A549 (cell line): Measurements from ENCODE around the gene TRIAP1. TPM values are rescaled to one million over a fixed set of nuclear protein-coding genes. Genes with fewer than 3 reads are reported as not detected.

ENCODE experiments used
- ATAC-seq, 2 experiments: fragments of 200-7000 bp in 1 of 2; fragments of >200 bp in 1 of 2; cut with Nextera tagmentation in 1 of 2; cut with Tn5 transposase in 1 of 2; 3 replicates each; pipeline versions ENCODE4 v1.8.0 to v1.9.1; 2018 to 2020; ENCODE audit warnings: mild to moderate bottlenecking in 1 of 2, moderate library complexity in 1 of 2
- CTCF ChIA-PET: fragments of 300-600 bp; sonication (Branson Sonifier 250); formaldehyde crosslinking; extraction: SDS; loops from one replicate; lab custom pipeline; 2021; ENCODE audit warnings: antibody characterized with exemption, inconsistent platforms; lab: Yijun Ruan, JAX
- POLR2A ChIA-PET: fragments of 350-600 bp; formaldehyde crosslinking; extraction: SDS; loops from one replicate; lab custom pipeline; 2021; ENCODE audit warnings: antibody characterized with exemption, inconsistent platforms; lab: Yijun Ruan, JAX
- DNase-seq, 2 experiments: peaks; one replicate each; pipeline versions ENCODE4 v3.0.0 to v3.0.0-alpha.2; 2011 to 2016; ENCODE audit warnings: low read depth in 1 of 2, low spot score in 1 of 2
- FAIRE-seq: peaks from 2 replicates; lab custom pipeline; 2011; peaks lifted over from hg19 to GRCh38; lab: Jason Lieb, UNC
- H3K27ac ChIP-seq, 2 experiments: fragments of >200 bp; sonication (Bioruptor Twin); formaldehyde crosslinking; 3 replicates each; pipeline ENCODE4 v1.5.1; 2016 to 2017
- H3K4me1 ChIP-seq: fragments of >200 bp; sonication (Bioruptor Twin); formaldehyde crosslinking; 3 replicates; pipeline ENCODE4 v1.6.1; 2016
- H3K4me2 ChIP-seq: fragments of >200 bp; sonication (Bioruptor Twin); formaldehyde crosslinking; 3 replicates; pipeline ENCODE4 v1.6.1; 2016
- H3K4me3 ChIP-seq: fragments of >200 bp; sonication (Bioruptor Twin); formaldehyde crosslinking; 3 replicates; pipeline ENCODE4 v1.5.1; 2016
- H3K9me3 ChIP-seq: fragments of >200 bp; sonication (Bioruptor Twin); formaldehyde crosslinking; 3 replicates; pipeline ENCODE4 v1.6.1; 2016
- BHLHE40 ChIP-seq: IDR thresholded peaks from 2 replicates; pipeline ENCODE4 v1.6.1; 2012; ENCODE audit warnings: low read depth, low read length, inconsistent platforms
- CBX8 ChIP-seq: fragments of 200-600 bp; sonication (generic); IDR thresholded peaks from 2 replicates; pipeline ENCODE4 v1.6.1; 2016
- CEBPB ChIP-seq, 2 experiments: fragments of >200 bp in 1 of 2; sonication (Bioruptor Twin) in 1 of 2; formaldehyde crosslinking in 1 of 2; IDR thresholded peaks; 2 replicates each; pipeline ENCODE4 v1.6.1; 2012 to 2016
- CHD2 ChIP-seq: fragments of 150-350 bp; IDR thresholded peaks from 2 replicates; pipeline ENCODE4 v1.6.1; 2014; ENCODE audit warnings: low read length; ENCODE audit not compliant: partially characterized antibody
- CHD4 ChIP-seq: fragments of 200-600 bp; sonication (generic); IDR thresholded peaks from 2 replicates; pipeline ENCODE4 v1.6.1; 2016; ENCODE audit warnings: antibody characterized with exemption, mild to moderate bottlenecking, borderline replicate concordance
- EHF ChIP-seq: fragments of 250-450 bp; sonication (Bioruptor Pico); IDR thresholded peaks from 2 replicates; pipeline ENCODE4 v1.5.0; 2020; ENCODE audit warnings: mild to moderate bottlenecking
- ELK1 ChIP-seq: fragments of 150-350 bp; IDR thresholded peaks from 2 replicates; pipeline ENCODE4 v1.6.1; 2014; ENCODE audit warnings: low read depth, mild to moderate bottlenecking, low read length
- EP300 ChIP-seq, 2 experiments: fragments of >200 bp; sonication (Bioruptor Twin); formaldehyde crosslinking; IDR thresholded peaks; 2 replicates in 1 of 2; 3 replicates in 1 of 2; pipeline ENCODE4 v1.6.1; 2016 to 2017
- FOSB ChIP-seq: fragments of 250-450 bp; sonication (Bioruptor Pico); IDR thresholded peaks from 2 replicates; pipeline ENCODE4 v1.5.0; 2020; ENCODE audit warnings: mild to moderate bottlenecking, moderate library complexity
- FOXS1 ChIP-seq: fragments of 250-450 bp; sonication (Bioruptor Pico); IDR thresholded peaks from 2 replicates; pipeline ENCODE4 v1.5.0; 2020; ENCODE audit warnings: mild to moderate bottlenecking, moderate library complexity
- GATA3 ChIP-seq: IDR thresholded peaks from 2 replicates; pipeline ENCODE4 v1.6.1; 2012; ENCODE audit warnings: borderline replicate concordance
- HOXB5 ChIP-seq: fragments of 250-450 bp; sonication (Bioruptor Pico); IDR thresholded peaks from 2 replicates; pipeline ENCODE4 v1.5.0; 2020; ENCODE audit warnings: mild to moderate bottlenecking, moderate library complexity
- JUNB ChIP-seq: fragments of >200 bp; sonication (Bioruptor Twin); formaldehyde crosslinking; IDR thresholded peaks from 2 replicates; pipeline ENCODE4 v1.6.1; 2016
- KDM1A ChIP-seq: fragments of 200-600 bp; sonication (generic); IDR thresholded peaks from 2 replicates; pipeline ENCODE4 v1.6.1; 2016; ENCODE audit warnings: low read depth, mild to moderate bottlenecking
- KDM5A ChIP-seq: fragments of 200-600 bp; sonication (generic); IDR thresholded peaks from 2 replicates; pipeline ENCODE4 v1.6.1; 2016; ENCODE audit warnings: antibody characterized with exemption, mild to moderate bottlenecking
- MAX ChIP-seq: IDR thresholded peaks from 2 replicates; pipeline ENCODE4 v1.6.1; 2012
- MYC ChIP-seq: IDR thresholded peaks from 2 replicates; pipeline ENCODE4 v1.6.1; 2012; ENCODE audit warnings: mild to moderate bottlenecking, inconsistent platforms, low read length, improper control_type of control experiment, borderline replicate concordance
- NR3C1 ChIP-seq: fragments of >200 bp; sonication (Bioruptor Twin); formaldehyde crosslinking; IDR thresholded peaks from 3 replicates; pipeline ENCODE4 v1.6.1; 2017
- PBX3 ChIP-seq: IDR thresholded peaks from 2 replicates; pipeline ENCODE4 v1.6.1; 2012
- POLR2A ChIP-seq: IDR thresholded peaks from 2 replicates; pipeline ENCODE4 v1.6.1; 2012; ENCODE audit warnings: mild to moderate bottlenecking, low read length
- RAD21 ChIP-seq, 2 experiments: fragments of >200 bp in 1 of 2; sonication (Bioruptor Twin) in 1 of 2; formaldehyde crosslinking in 1 of 2; IDR thresholded peaks in 1 of 2; conservative IDR thresholded peaks in 1 of 2; 2 replicates in 1 of 2; 3 replicates in 1 of 2; pipeline ENCODE4 v1.6.1; 2012 to 2018; ENCODE audit warnings: inconsistent platforms in 1 of 2
- RFX5 ChIP-seq: fragments of 450-650 bp; IDR thresholded peaks from 2 replicates; pipeline ENCODE4 v1.7.1; 2014; ENCODE audit warnings: antibody characterized with exemption, mild to moderate bottlenecking, moderate library complexity
- SREBF2 ChIP-seq: fragments of 450-650 bp; IDR thresholded peaks from 2 replicates; pipeline ENCODE4 v1.6.1; 2014; ENCODE audit warnings: mild to moderate bottlenecking, moderate library complexity
- TP53 ChIP-seq: fragments of 250-450 bp; sonication (Bioruptor Pico); IDR thresholded peaks from 2 replicates; pipeline ENCODE4 v1.5.0; 2021; ENCODE audit warnings: mild to moderate bottlenecking, moderate library complexity
- USF2 ChIP-seq: fragments of 450-650 bp; IDR thresholded peaks from 2 replicates; pipeline ENCODE4 v1.6.1; 2014; ENCODE audit warnings: antibody characterized with exemption
- ZFP36 ChIP-seq: fragments of 450-650 bp; IDR thresholded peaks from 2 replicates; pipeline ENCODE4 v1.6.1; 2014; ENCODE audit warnings: borderline replicate concordance; ENCODE audit not compliant: partially characterized antibody
- ZSCAN20 ChIP-seq: fragments of 250-450 bp; sonication (Bioruptor Pico); IDR thresholded peaks from 2 replicates; pipeline ENCODE4 v1.8.0; 2022; ENCODE audit warnings: mild to moderate bottlenecking, moderate library complexity
- WGBS: methylation state at CpG from one replicate; pipeline ENCODE4 v1.1.6; 2017; ENCODE audit errors: missing lambda C conversion rate; 5-methylcytosine and 5-hydroxymethylcytosine counted together
- polyA plus RNA-seq, 4 experiments: library from polyadenylated mRNA; depleted of rRNA in 3 of 4; stranded (reverse); fragments of >200 nt; fragmentation: RNase III in 1 of 4; extraction: RNeasy Plus Mini Kit Qiagen cat#74134 plus additional on column Dnase treatment in 1 of 4; gene quantifications; 2 replicates in 3 of 4; 3 replicates in 1 of 4; pipeline ENCODE4 v1.2.3, GENCODE V29; 2011 to 2017

Gene TRIAP1
- polyA plus RNA-seq, 2 of the 4 experiments (the other 2 are of a cell fraction) = 70.9 to 114 TPM

- POLR2A ChIA-PET = no interaction called here
- H3K4me2 ChIP-seq = no peak overlapping the region
- no peak for TF ChIP-seq GATA3
- no peak for TF ChIP-seq POLR2A
- TF ChIP-seq RAD21 (conservative IDR thresholded peaks at IDR 0.05 in 1 of 2, IDR thresholded peaks at IDR 0.05 in 1 of 2) = no peak
- no peak for TF ChIP-seq KDM1A
- no peak for TF ChIP-seq MYC
- no peak for TF ChIP-seq FOXS1 (CRISPR knock-in tag)
- no peak for TF ChIP-seq ZFP36
- TF ChIP-seq KDM5A = no peak
- no peak for TF ChIP-seq CHD2
- no peak for TF ChIP-seq EHF (CRISPR knock-in tag)
- no peak for TF ChIP-seq ZSCAN20 (CRISPR knock-in tag)
- no peak for TF ChIP-seq PBX3
- no peak for TF ChIP-seq HOXB5 (CRISPR knock-in tag)
- no peak for TF ChIP-seq NR3C1
- TF ChIP-seq JUNB = no peak
- no peak for TF ChIP-seq MAX
- TF ChIP-seq USF2 = no peak
- TF ChIP-seq RFX5 = no peak
- TF ChIP-seq ELK1 = no peak
- no peak overlapping the region for H3K4me3 ChIP-seq
- DNase-seq (no peak), ATAC-seq (no peak), FAIRE-seq (no peak)
- H3K9me3 ChIP-seq = no peaks in the 10 kb centered on the region
- CTCF ChIA-PET = interaction anchor here (0.7 to 1.3 kb wide), 4 partner anchors 9 to 51 kb away, joined by 3 to 4 read pairs (median 4); no protein-coding TSS in a partner anchor
- WGBS = 90% methylated on average over 9 of the region's 9 CpGs
- H3K27ac ChIP-seq = no peak overlapping the region
- peaks cover 6% of the 10 kb centered on the region; the same call in 1 of the 3 replicates for H3K4me1 ChIP-seq
Measured at GRCh38 chr12:120481022-120481767, 35.0 kb upstream of the TRIAP1 start.

- Histone ChIP-seq H3K9me3 (no peaks in the 10 kb centered on the region), H3K27ac (0 out of 6 replicates have a peak overlapping the region, but pooled peaks of 1 of the 2 experiments have one; percentile 30), H3K4me1 (peaks cover 6% of the 10 kb centered on the region; the same call in 1 of the 3 replicates), H3K4me3 (no peak overlapping the region), H3K4me2 (no peak overlapping the region)
- peak; percentile 39 to 57; a peak in 4 of 6 replicates for ATAC-seq
- WGBS = 28% methylated on average over 1 of the region's 1 CpG
- ChIA-PET CTCF (interaction anchor here (1.6 kb wide), 1 partner anchor 10 kb away, joined by 6 read pairs; the partner anchor contains the start of gene SRSF9), POLR2A (no interaction called here)
- TF ChIP-seq BHLHE40 = no peak
- no peak for TF ChIP-seq CBX8
- no peak for TF ChIP-seq HOXB5 (CRISPR knock-in tag)
- TF ChIP-seq RFX5 = no peak
- no peak for TF ChIP-seq CEBPB (IDR thresholded peaks at IDR 0.05)
- no peak for TF ChIP-seq EP300 (IDR thresholded peaks at IDR 0.05)
- TF ChIP-seq FOSB (CRISPR knock-in tag) = no peak
- TF ChIP-seq SREBF2 = no peak
- TF ChIP-seq TP53 (CRISPR knock-in tag) = no peak
- no peak for TF ChIP-seq CHD2
- no peak for TF ChIP-seq CHD4
- FAIRE-seq = no peak
- no peak for DNase-seq
Measured at GRCh38 chr12:120480211-120480610, 34.0 kb upstream of the TRIAP1 start.
